ENCODE measurements around the gene TSSC4.

- TF ChIP-seq POLR2A (IDR thresholded peaks at IDR 0.05): no peak
- TF ChIP-seq CTCF (IDR thresholded peaks at IDR 0.05): no peak
Measured at GRCh38 chr11:2369896-2370295, 30.7 kb upstream of the TSSC4 start.
